GM19372 (cell line): ENCODE results near the gene UST.

Experiments
- ATAC-seq: cut with Tn5 transposase; IDR thresholded peaks from one replicate; pipeline ENCODE4 v1.9.1; 2021; ENCODE audit warnings: mild to moderate bottlenecking, low read depth, moderate library complexity; ENCODE audit not compliant: unreplicated experiment

The UST gene

GRCh38 chr6:148746363-148747144 is at the start of gene UST:
UST (plus strand) TSS chr6:148747030; CDS start chr6:148747431, 401 bp downstream.
- ATAC-seq = peak; percentile 43

DNA sequence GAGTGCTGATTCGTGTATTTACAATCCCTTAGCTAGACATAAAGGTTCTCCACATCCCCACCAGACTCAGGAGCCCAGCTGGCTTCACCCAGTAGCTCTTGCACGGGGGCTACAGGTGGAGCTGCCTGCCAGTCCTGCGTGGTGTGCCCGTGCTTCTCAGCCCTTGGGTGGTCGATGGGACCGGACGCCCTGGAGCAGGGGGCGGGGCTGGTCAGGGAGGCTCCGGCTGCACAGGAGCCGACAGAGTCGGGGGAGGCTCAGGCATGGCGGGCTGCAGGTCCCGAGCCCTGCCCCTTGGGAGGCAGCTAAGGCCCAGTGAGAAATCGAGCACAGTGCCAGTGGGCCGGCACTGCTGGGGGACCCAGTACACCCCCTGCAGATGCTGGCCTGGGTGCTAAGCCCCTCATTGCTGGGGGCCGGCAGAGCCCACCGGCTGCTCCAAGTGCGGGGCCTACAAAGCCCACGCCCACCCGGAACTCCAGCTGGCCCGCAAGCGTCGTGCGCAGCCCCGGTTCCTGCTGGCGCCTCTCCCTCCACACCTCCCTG is 48.9 kb upstream of the UST start:
- no peak for ATAC-seq

DNA sequence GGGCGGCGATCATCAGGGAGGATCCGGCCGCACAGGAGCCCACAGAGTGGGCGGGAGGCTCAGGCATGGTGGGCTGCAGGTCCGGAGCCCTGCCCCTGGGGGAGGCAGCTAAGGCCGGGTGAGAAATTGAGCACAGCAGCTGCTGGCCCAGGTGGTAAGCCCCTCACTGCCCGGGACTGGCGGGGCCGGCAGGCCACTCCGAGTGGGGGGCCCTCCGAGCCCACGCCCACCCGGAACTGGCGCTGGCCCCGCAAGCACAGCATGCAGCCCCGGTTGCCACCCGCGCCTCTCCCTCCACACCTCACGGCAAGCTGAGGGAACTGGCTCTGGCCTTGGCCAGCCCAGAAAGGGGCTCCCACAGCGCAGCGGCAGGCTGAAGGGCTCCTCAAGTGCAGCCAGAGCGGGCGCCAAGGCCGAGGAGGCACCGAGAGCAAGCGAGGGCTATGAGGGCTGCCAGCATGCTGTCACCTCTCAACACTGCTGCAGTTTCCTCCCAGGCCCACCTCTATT is 48.1 kb upstream of the UST start:
- no peak for ATAC-seq

- ATAC-seq = no peak
Measured at GRCh38 chr6:148700047-148700715, 46.6 kb upstream of the UST start.

- peak; percentile 87 for ATAC-seq
Measured at GRCh38 chr6:148700741-148701311, 46.0 kb upstream of the UST start.

DNA sequence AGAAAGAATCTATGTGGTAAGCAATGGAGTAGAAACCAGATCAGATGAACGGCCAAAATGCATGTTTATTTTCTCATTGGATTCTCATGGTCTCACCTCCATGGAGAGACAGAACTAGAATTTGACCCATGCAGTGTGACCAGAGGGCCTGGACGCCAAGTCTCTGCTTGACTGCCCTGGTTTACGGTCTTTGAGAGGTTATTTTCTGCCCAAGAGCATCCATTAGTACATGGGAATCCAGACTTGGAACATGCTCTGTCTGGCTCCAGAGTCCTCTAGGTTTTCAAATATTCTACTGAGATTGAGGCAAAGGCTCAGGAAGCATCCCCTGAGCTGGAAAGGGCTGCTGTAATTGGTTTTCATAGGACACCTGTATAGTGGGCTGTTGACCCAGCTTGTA is 45.5 kb upstream of the UST start:
- no peak for ATAC-seq

- ATAC-seq = no peak
Measured at GRCh38 chr6:148703900-148704299, 42.9 kb upstream of the UST start.

DNA sequence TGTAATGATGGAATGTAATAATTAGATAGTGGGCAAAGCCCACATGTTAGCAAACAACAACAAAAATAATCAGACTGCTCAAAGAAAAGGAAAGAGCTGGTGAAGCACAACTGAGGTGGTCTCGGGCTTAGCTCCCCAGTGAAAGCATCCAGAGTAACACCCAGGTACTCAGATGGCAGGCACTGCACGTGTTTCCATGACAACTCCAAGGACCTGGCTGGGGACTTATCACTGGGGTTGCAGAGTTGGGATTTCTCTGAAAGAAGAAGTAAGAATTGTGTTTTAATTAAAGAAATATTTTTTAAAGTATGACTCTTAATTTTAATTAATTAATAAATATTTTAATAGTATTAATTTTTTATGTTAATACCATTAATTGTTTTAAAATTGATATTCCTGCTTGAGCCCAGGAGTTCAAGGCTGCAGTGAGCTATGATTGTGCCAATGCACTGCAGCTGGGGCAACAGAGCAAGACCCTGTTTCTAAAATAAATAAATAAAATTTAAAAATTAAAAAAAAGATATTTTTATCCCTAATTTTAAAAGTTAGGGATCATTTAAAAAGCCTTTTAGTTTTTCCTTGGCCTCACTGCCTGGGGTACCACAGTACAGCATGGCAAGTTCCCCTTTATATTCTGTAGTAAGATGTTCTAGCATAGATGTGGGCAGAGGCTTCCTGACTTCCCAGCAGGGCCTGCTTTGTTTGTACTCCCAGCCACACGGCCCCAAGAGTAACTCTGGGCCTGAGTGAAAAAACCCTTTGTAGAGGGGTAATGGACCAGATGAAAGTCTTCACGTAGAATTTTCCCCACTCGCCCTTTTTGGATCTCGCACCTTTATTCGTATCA is 42.2 kb upstream of the UST start:
- ATAC-seq = no peak

DNA sequence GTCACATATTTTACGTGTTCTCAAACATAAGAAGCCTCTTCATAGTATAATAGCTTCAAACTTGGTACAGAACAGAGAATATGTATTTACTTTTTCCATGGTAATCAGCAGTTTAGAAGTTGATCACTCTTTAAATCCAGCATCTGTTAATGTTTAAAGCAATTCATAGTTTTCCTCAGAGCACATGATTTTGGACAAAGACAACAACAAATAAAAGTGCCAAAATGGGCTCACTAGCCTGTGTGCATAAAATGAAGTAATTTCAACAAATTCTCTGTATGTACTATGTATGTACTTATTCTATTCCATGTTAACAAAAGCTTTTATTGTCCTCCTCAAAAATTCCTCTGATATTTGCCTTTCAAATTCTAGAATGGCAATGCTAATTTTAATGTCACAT is 38.1 kb upstream of the UST start:
- no peak for ATAC-seq

GRCh38 chr6:148709577-148709976 is 37.3 kb upstream of the UST start:
- ATAC-seq = no peak

DNA sequence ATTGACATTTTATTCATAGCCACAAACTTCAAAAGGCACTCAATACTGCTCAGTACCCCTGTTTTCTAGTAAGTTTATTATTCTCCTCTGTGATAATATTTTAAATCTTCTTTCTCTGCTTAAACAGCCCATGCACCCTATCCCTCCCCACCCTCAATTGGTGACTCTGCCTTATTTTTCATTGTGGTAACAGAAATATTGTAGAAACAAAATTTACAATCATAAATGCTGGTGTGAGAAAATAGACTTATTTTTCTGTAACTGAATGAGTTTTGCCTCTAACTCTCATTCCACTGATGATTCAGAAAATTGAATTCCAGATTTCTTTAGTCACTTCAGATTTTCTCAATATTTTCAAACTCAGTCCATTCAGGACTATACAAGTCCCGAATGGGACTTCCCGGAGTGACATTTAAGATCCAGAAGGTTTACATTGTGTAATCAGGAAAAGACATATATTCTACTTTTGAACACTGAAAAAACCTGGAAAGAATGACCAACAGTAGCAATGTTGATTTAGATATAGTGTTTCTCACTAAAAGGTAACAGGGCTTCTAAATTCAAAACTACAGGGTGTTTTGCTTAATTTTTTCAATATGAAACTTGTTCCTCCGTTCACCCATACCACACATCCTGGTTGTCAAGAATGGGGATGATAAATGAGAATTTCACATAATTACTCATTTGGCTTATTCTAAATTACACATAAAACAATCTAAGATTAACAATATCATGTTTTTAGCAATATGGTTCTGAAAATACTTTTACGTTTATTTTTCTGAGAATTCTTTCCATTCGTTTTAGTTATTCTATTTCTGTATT is 34.8 kb upstream of the UST start:
- ATAC-seq = no peak

DNA sequence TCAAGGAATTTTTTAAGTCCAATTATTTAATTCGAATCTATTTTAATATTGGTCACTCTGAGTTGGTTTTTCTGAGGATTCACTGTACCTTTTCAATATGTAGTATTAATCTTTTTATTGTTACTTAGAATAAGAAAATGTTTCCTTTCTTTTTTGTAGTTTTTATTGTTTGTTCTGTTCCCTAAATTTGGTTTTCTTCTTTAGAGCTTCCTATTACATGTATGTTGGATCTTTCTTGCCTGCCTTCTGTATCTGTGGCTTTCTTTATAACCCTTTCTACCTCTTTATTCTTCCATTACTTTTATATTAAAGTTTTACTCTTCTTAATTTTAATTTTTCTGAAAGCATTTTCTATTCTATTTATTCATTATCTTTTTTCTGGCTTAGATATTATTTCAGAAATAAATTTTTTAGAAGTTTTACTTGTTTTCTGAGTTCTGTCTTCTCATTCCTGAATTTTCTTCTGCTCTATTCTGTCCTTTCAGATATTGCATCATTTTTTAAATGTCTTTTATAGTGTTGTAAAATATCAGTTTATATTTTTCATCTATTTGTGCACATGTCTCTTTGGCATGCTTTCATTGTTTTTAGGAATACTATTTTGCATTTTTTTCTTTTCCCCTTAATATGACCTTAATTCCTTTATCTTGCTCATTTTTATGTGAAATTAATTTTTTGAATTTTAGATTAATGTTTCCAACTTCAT is 33.6 kb upstream of the UST start:
- ATAC-seq = no peak

- ATAC-seq = no peak
Measured at GRCh38 chr6:148713921-148714320, 32.9 kb upstream of the UST start.

DNA sequence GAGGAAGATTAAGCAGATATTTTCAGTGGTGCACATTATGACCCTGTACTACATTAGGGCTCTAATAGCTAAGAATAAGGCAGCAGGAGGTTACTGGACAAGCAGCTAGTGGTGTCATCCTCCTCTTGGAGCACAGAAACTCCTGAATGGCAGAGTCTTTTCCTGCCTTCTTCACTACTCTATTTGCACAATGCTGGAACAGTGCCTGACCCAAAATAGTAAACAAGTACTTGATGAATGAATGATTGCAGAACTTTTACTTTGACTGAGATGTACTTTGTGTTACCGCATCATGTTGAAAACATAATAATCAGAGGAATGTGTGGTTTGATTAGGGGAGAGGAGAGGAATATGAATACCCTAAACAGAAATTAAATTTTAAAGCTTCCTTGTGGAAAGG is 30.0 kb upstream of the UST start:
- ATAC-seq = no peak

DNA sequence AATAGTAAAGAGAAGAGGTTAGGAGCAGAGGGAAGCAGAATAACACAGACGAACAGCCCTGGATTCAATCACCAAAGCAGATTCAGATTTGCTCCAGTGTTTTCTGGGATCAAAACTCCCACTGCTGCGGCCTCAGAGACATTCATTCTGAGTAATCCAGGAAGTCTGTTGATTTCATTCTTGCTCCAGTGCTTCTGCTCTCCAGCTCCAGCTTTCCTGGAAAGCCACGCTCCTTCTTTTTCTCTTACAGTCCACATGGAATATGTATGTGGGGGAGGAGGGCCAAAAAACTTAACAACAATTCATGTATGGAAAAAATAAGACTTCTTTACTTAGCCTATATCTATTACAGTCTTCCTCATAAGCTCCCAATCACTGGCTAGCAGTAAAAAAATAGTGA is 26.4 kb upstream of the UST start:
- ATAC-seq = no peak

- ATAC-seq = no peak
Measured at GRCh38 chr6:148720897-148721296, 25.9 kb upstream of the UST start.

- no peak for ATAC-seq
Measured at GRCh38 chr6:148723484-148723883, 23.3 kb upstream of the UST start.

DNA sequence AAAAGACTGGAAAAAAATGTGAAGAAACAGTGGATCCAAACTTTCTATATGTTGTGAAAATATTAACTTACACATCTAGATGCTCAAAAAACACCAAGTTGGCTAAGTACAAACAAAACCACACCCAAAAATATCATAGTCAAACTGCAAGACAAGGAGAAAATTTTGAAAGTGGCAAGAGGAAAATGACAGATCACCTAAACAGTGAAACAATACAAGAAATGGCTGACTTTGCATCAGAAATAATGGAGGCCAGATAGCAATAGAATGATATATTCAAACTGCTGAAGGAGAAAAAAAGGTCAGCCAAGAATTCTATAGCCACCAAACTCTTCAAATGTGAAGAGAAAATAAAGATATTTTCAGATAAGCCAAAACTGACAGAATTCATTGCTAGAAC is 22.4 kb upstream of the UST start:
- no peak for ATAC-seq

DNA sequence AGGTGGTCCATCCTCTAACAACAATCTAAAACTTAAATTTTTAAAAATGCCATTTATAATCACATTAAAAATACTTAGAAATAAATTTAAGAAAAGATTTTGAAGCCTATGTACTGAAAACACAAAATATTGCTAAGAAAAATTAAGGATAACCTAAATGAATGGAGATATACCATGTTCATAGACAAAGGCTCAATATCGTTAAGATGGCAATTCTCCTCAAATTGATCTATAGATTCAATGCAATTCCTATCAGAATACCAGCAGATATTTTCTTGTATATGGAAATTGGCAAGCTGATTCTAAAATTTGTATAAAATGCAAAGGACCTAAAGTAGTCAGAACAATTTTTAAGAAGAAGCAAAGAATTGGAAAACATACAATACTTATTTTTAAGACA is 19.7 kb upstream of the UST start:
- no peak for ATAC-seq
